IMR-90 (cell line): ENCODE measurements around the gene FBRS. TPM values are rescaled to one million over a fixed set of nuclear protein-coding genes. Genes with fewer than 3 reads are reported as not detected.
A peak's percentile ranks its signal among the peaks of the same experiment; 100 is the strongest.
"Not testable (repeated sequence)": the region's sequence is repeated elsewhere in the genome, so short reads cannot be mapped to it uniquely, and the experiment has no call there.

Experiments
- ATAC-seq: fragments of 200-7000 bp; cut with Tn5 transposase; 2 replicates; pipeline ENCODE4 v1.9.1; 2020; ENCODE audit warnings: low read depth, mild to moderate bottlenecking, moderate library complexity
- BruUV-seq: library from RNA; stranded (reverse); fragments of 400-500 nt; replicated peaks from 2 replicates; lab custom pipeline; 2021; lab: Mats Ljungman, UMichigan
- CTCF ChIA-PET: fragments of 300-600 bp; formaldehyde crosslinking; extraction: SDS; loops from one replicate; lab custom pipeline; 2021; ENCODE audit warnings: antibody characterized with exemption; lab: Yijun Ruan, JAX
- POLR2A ChIA-PET: fragments of 300-600 bp; sonication (Branson Sonifier 250); formaldehyde crosslinking; loops from one replicate; lab custom pipeline; 2022; ENCODE audit warnings: antibody characterized with exemption; ENCODE audit not compliant: unreplicated experiment; lab: Charles Lee
- DNase-seq: peaks from one replicate; pipeline ENCODE4 v3.0.0; 2013
- H2AFZ ChIP-seq: replicated peaks from 2 replicates; pipeline ENCODE3; 2013; ENCODE audit warnings: low read length, mild to moderate bottlenecking; ENCODE audit not compliant: poor library complexity
- H2AK5ac ChIP-seq: 2 replicates; pipeline ENCODE4 v1.6.1; 2013; ENCODE audit warnings: low read depth, low read length, inconsistent platforms
- H2AK9ac ChIP-seq: replicated peaks from 2 replicates; pipeline ENCODE3; 2013; ENCODE audit warnings: mild to moderate bottlenecking, low read depth, low read length, moderate library complexity; ENCODE audit not compliant: poor library complexity
- H2BK120ac ChIP-seq: 2 replicates; pipeline ENCODE4 v1.6.1; 2013; ENCODE audit warnings: low read depth, low read length, inconsistent platforms
- H2BK15ac ChIP-seq: 3 replicates; pipeline ENCODE4 v1.6.1; 2013; ENCODE audit warnings: low read depth, low read length, inconsistent platforms
- H2BK20ac ChIP-seq: 2 replicates; pipeline ENCODE4 v1.6.1; 2013; ENCODE audit warnings: low read depth, mild to moderate bottlenecking, inconsistent platforms, low read length, moderate library complexity
- H2BK5ac ChIP-seq: 2 replicates; pipeline ENCODE4 v1.6.1; 2013; ENCODE audit warnings: mild to moderate bottlenecking, low read depth, low read length, inconsistent platforms; ENCODE audit not compliant: poor library complexity, severe bottlenecking
- H3K14ac ChIP-seq: replicated peaks from 2 replicates; pipeline ENCODE4 v1.6.1; 2013; ENCODE audit warnings: low read depth, low read length, inconsistent platforms
- H3K18ac ChIP-seq: 2 replicates; pipeline ENCODE4 v1.6.1; 2013; ENCODE audit warnings: low read depth, low read length, control low read depth
- H3K23ac ChIP-seq: 2 replicates; pipeline ENCODE4 v1.6.1; 2013; ENCODE audit warnings: low read depth, low read length, inconsistent platforms
- H3K27ac ChIP-seq: 2 replicates; pipeline ENCODE4 v1.5.1; 2013; ENCODE audit warnings: mild to moderate bottlenecking, control low read depth, low read length; ENCODE audit not compliant: insufficient read depth
- H3K27me3 ChIP-seq: 2 replicates; pipeline ENCODE4 v1.6.1; 2013; ENCODE audit warnings: low read length; ENCODE audit not compliant: control insufficient read depth, insufficient read depth
- H3K36me3 ChIP-seq: 2 replicates; pipeline ENCODE4 v1.6.1; 2013; ENCODE audit warnings: low read length, mixed read lengths; ENCODE audit not compliant: control insufficient read depth, insufficient read depth
- H3K4ac ChIP-seq: 2 replicates; pipeline ENCODE4 v1.6.1; 2013; ENCODE audit warnings: low read depth, low read length, inconsistent platforms
- H3K4me1 ChIP-seq: 2 replicates; pipeline ENCODE4 v1.6.1; 2013; ENCODE audit warnings: low read length, mixed read lengths; ENCODE audit not compliant: control insufficient read depth, insufficient read depth
- H3K4me2 ChIP-seq: 2 replicates; pipeline ENCODE4 v1.6.1; 2013; ENCODE audit warnings: low read depth, mild to moderate bottlenecking, control low read depth, low read length, moderate library complexity
- H3K4me3 ChIP-seq: 2 replicates; pipeline ENCODE4 v1.5.1; 2013; ENCODE audit warnings: low read depth, mild to moderate bottlenecking, control low read depth, low read length, moderate library complexity; ENCODE audit not compliant: insufficient read depth
- H3K56ac ChIP-seq: 2 replicates; pipeline ENCODE4 v1.6.1; 2013; ENCODE audit warnings: low read length, inconsistent platforms; ENCODE audit not compliant: insufficient read depth; ENCODE audit errors: extremely low read depth
- H3K79me1 ChIP-seq, 2 experiments: 2 replicates each; pipeline ENCODE4 v1.6.1; 2013; ENCODE audit warnings: low read length in 2 of 2, inconsistent platforms in 1 of 2, low read depth in 1 of 2
- H3K9ac ChIP-seq: 2 replicates; pipeline ENCODE4 v1.6.1; 2013; ENCODE audit warnings: low read depth, low read length, control low read depth
- H3K9me1 ChIP-seq: 2 replicates; pipeline ENCODE4 v1.6.1; 2013; ENCODE audit warnings: low read length, inconsistent platforms; ENCODE audit not compliant: insufficient read depth
- H3K9me3 ChIP-seq: 2 replicates; pipeline ENCODE4 v1.6.1; 2013; ENCODE audit warnings: low read length; ENCODE audit not compliant: control insufficient read depth, insufficient read depth
- H4K20me1 ChIP-seq: 2 replicates; pipeline ENCODE4 v1.6.1; 2013; ENCODE audit warnings: low read length, inconsistent platforms; ENCODE audit not compliant: insufficient read depth
- H4K5ac ChIP-seq: 2 replicates; pipeline ENCODE4 v1.6.1; 2013; ENCODE audit warnings: mild to moderate bottlenecking, low read depth, low read length, control low read depth
- H4K8ac ChIP-seq, 2 experiments: 2 replicates each; pipeline ENCODE4 v1.6.1; 2013; ENCODE audit warnings: low read depth in 2 of 2, low read length in 2 of 2, control low read depth in 1 of 2, inconsistent platforms in 1 of 2
- H4K91ac ChIP-seq: 2 replicates; pipeline ENCODE4 v1.6.1; 2013; ENCODE audit warnings: low read depth, low read length, inconsistent platforms; ENCODE audit not compliant: insufficient read depth
- FOS ChIP-seq: fragments of 150-350 bp; IDR thresholded peaks from 2 replicates; pipeline ENCODE4 v1.6.1; 2016; ENCODE audit warnings: low read depth, low read length
- RAD21 ChIP-seq: IDR thresholded peaks from 2 replicates; pipeline ENCODE4 v1.6.1; 2012; ENCODE audit warnings: low read length, improper control_type of control experiment
- SMC3 ChIP-seq: fragments of 150-350 bp; IDR thresholded peaks from 2 replicates; pipeline ENCODE4 v1.6.1; 2016; ENCODE audit warnings: low read depth, mild to moderate bottlenecking, antibody characterized with exemption, low read length, moderate library complexity
- WGBS, 2 experiments: methylation state at CpG; one replicate each; pipeline versions ENCODE4 v1.1.5 to v1.1.7; 2013; ENCODE audit warnings: missing lambda C conversion rate in 2 of 2; ENCODE audit not compliant: insufficient read length in 1 of 2; ENCODE audit errors: extremely low coverage in 2 of 2; 5-methylcytosine and 5-hydroxymethylcytosine counted together
- dilution Hi-C: fragments of 300-500 bp; cut with HindIII; formaldehyde crosslinking; loops from one replicate; pipeline ENCODE4 v1.14.3; 2018; ENCODE audit warnings: low sequenced_read_pairs; ENCODE audit not compliant: unreplicated experiment
- in situ Hi-C: fragments of 300-500 bp; cut with MboI; formaldehyde crosslinking; loops from 3 replicates; pipeline ENCODE4 v1.14.3; 2019; ENCODE audit warnings: low sequenced_read_pairs, inconsistent platforms, mixed read lengths
- intact Hi-C: fragments of 100-400 bp; cut with micrococcal nuclease; formaldehyde crosslinking; loops from 2 replicates; pipeline ENCODE4 v1.10.0; 2022
- polyA plus RNA-seq, 3 experiments: library from polyadenylated mRNA; depleted of rRNA; stranded (reverse); fragments of >200 nt; gene quantifications; 2 replicates each; pipeline ENCODE4 v1.2.3, GENCODE V29; 2012; ENCODE audit warnings: low replicate concordance in 1 of 3
- total RNA-seq: library from RNA; depleted of rRNA; stranded (reverse); fragments of >200 nt; gene quantifications from 2 replicates; pipeline ENCODE4 v1.2.3, GENCODE V29; 2012
- TF ChIP-seq, protein P1 (sequence below): conservative IDR thresholded peaks from 2 replicates; pipeline ENCODE4 v1.5.1; 2012; ENCODE audit warnings: mild to moderate bottlenecking, low read depth, low read length, improper control_type of control experiment

The FBRS gene
- total and polyA plus RNA-seq, 2 of the 4 experiments (the other 2 are of a cell fraction) = 2.0 to 22.4 TPM

DNA sequence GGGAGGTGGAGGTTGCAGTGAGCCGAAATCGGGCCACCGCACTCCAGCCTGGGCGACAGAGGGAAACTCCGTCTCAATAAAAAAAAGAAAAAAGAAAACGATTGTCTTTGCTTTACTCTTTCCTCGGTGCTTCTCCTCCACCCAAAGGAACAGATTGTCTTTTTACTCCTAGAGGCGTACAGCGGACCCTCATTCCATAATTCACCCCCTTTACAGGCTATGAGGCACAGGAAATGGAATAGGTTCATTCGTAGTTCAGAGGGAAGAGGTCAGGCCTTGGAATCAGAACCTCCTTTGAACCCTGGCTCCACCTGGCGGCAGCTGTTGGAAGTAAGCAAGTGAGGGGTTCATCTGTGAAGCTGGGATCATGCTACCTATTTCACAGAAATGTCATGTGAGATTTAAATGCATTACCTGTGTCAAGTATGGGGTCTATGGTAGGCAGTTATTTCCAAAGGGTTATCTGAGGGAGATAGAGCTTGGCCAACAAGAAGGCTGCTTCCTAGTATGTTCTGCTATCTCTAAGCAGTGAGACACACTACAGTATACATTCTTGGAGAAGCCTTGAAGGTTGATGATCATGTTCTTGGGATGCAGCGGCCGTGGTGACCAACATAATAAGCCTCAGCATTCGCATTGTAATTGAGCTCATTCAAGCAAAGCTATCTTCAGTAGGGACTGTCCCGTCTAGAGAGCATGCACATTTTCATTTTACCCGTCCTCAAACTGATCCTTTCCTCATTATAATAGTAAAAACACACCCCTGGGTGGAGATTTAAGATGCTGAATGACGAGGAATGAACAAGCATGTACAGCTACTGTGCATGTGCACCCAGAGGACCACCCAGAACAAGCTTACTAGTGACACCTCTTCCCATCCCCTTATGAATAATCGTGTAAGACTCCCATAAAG is 29.3 kb upstream of the FBRS start:
- peak overlapping the region; percentile 75 for H2AFZ ChIP-seq
- no peaks in the 10 kb centered on the region for H3K36me3 ChIP-seq
- peaks cover 5 to 7% of the 10 kb centered on the region in 2 experiments; a peak in 3 of 4 replicates for H3K79me1 ChIP-seq
- H3K27ac ChIP-seq = no peak overlapping the region
- ATAC-seq (peak; percentile 99), DNase-seq (peak; percentile 68)
- H4K91ac ChIP-seq = no peak overlapping the region
- H3K18ac ChIP-seq = no peak overlapping the region
- no TSS peak for BruUV-seq
- H3K9me1 ChIP-seq = no peaks in the 10 kb centered on the region; the same call in 1 of the 2 replicates
- no peak overlapping the region for H3K4me2 ChIP-seq
- no peak overlapping the region for H2BK5ac ChIP-seq
- H2AK5ac ChIP-seq = no peak overlapping the region
- TF ChIP-seq, protein P1, sequence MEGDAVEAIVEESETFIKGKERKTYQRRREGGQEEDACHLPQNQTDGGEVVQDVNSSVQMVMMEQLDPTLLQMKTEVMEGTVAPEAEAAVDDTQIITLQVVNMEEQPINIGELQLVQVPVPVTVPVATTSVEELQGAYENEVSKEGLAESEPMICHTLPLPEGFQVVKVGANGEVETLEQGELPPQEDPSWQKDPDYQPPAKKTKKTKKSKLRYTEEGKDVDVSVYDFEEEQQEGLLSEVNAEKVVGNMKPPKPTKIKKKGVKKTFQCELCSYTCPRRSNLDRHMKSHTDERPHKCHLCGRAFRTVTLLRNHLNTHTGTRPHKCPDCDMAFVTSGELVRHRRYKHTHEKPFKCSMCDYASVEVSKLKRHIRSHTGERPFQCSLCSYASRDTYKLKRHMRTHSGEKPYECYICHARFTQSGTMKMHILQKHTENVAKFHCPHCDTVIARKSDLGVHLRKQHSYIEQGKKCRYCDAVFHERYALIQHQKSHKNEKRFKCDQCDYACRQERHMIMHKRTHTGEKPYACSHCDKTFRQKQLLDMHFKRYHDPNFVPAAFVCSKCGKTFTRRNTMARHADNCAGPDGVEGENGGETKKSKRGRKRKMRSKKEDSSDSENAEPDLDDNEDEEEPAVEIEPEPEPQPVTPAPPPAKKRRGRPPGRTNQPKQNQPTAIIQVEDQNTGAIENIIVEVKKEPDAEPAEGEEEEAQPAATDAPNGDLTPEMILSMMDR = peak; percentile 88
- TF ChIP-seq FOS (no peak), SMC3 (peak; percentile 90), RAD21 (peak; percentile 83)
- no peaks in the 10 kb centered on the region for H3K27me3 ChIP-seq
- H3K14ac ChIP-seq = no peak overlapping the region
- 0 out of 2 replicates have a peak overlapping the region, but pooled peaks have one; percentile 16 for H3K23ac ChIP-seq
- peak overlapping the region; percentile 46 to 100 for H4K8ac ChIP-seq
- H3K9ac ChIP-seq = no peak overlapping the region
- CTCF ChIA-PET = interaction anchor here (0.5 to 1.1 kb wide), 8 partner anchors 13 to 538 kb away, joined by 3 to 5 read pairs (median 4); partner anchors contain the start of gene DCTPP1
- no peak overlapping the region for H2BK120ac ChIP-seq
- peak overlapping the region; percentile 82 for H4K5ac ChIP-seq
- WGBS, 2 experiments = 38% methylated on average over 2 of the region's 18 CpGs; no CpG with 5 or more reads in 1 of the 2 experiments
- peaks cover 5% of the 10 kb centered on the region; the same call in 1 of the 2 replicates for H3K9me3 ChIP-seq
- no peak overlapping the region for H3K4me3 ChIP-seq
- in situ Hi-C loops = no loop called here
- H3K4me1 ChIP-seq = no peaks in the 10 kb centered on the region
- H4K20me1 ChIP-seq = no peaks in the 10 kb centered on the region
- H2AK9ac ChIP-seq = no peak overlapping the region
- POLR2A ChIA-PET = no interaction called here
- no peak overlapping the region for H2BK15ac ChIP-seq
- H3K56ac ChIP-seq = no peak overlapping the region
- dilution Hi-C loops = no loop called here
- intact Hi-C loops = loop anchor here (1.0 kb wide), 2 partner anchors 180 to 199 kb away; partner anchors contain the start of gene DCTPP1
- H2BK20ac ChIP-seq = no peak overlapping the region
- H3K4ac ChIP-seq = peak overlapping the region; percentile 44

DNA sequence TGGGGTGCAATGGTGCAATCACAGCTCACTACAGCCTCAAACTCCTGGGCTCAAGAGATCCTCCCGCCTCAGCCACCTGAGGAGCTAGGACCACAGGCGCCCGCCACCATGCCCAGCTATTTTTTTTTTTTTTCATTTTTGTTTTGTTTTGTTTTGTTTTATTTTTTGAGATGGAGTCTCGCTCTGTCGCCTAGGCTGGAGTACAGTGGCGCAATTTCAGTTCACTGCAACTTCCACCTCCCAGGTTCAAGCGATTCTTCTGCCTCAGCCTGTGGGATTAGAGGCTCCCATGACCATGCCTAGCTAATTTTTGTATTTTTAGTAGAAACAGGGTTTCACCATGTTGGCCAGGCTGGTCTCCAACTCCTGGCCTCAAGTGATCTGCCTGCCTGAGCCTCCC is 25.8 kb upstream of the FBRS start:
- no CpG with 5 or more reads among the region's 7 CpGs for WGBS, 2 experiments
- H3K27me3 ChIP-seq, H2BK20ac ChIP-seq, H2AFZ ChIP-seq, H4K20me1 ChIP-seq, H2BK15ac ChIP-seq, H3K23ac ChIP-seq, H3K9me1 ChIP-seq, H3K14ac ChIP-seq, H3K4ac ChIP-seq, H2AK5ac ChIP-seq, POLR2A ChIA-PET, H2AK9ac ChIP-seq, H3K9me3 ChIP-seq, H3K4me1 ChIP-seq, H3K27ac ChIP-seq, DNase-seq, H2BK120ac ChIP-seq, H4K8ac ChIP-seq, intact Hi-C loops, H4K91ac ChIP-seq, H3K18ac ChIP-seq, H3K56ac ChIP-seq, H3K36me3 ChIP-seq, H2BK5ac ChIP-seq, H3K4me3 ChIP-seq, ATAC-seq, BruUV-seq, H4K5ac ChIP-seq, H3K4me2 ChIP-seq, H3K9ac ChIP-seq, dilution Hi-C loops: not testable (repeated sequence)
- in situ Hi-C loops = loop anchor here (5.0 kb wide), 1 partner anchor 185 kb away; the partner anchor contains the start of gene SEPHS2
- peaks cover 8 to 19% of the 10 kb centered on the region in 2 experiments; a peak in 3 of 4 replicates for H3K79me1 ChIP-seq
- CTCF ChIA-PET = interaction anchor here (1.0 kb wide), 1 partner anchor 223 kb away, joined by 3 read pairs; no protein-coding TSS in a partner anchor
